Subcutaneous abdominal adipose tissue (tissue), 5 donors: Measurements from ENCODE around the gene SLC9A9.

Experiments
- H3K27ac ChIP-seq: one replicate; pipeline ENCODE4 v1.7.0; 2013; ENCODE audit warnings: low read depth, mild to moderate bottlenecking, inconsistent platforms, low read length, moderate library complexity
- H3K27me3 ChIP-seq, 5 donors: one replicate each; pipeline ENCODE4 v1.7.0; 2013; ENCODE audit warnings: low read length in 5 of 5, inconsistent platforms in 1 of 5; ENCODE audit not compliant: control insufficient read depth in 5 of 5, insufficient read depth in 4 of 5
- H3K36me3 ChIP-seq, 5 donors: one replicate each; pipeline ENCODE4 v1.7.0; 2013; ENCODE audit warnings: low read length in 5 of 5; ENCODE audit not compliant: control insufficient read depth in 5 of 5, insufficient read depth in 5 of 5
- H3K4me1 ChIP-seq, 5 donors: one replicate each; pipeline ENCODE4 v1.7.0; 2013; ENCODE audit warnings: low read length in 5 of 5, mild to moderate bottlenecking in 3 of 5, moderate library complexity in 1 of 5; ENCODE audit not compliant: control insufficient read depth in 5 of 5, insufficient read depth in 5 of 5
- H3K4me3 ChIP-seq, 5 donors: one replicate each; pipeline ENCODE4 v1.7.0; 2013; ENCODE audit warnings: low read length in 5 of 5, low read depth in 1 of 5
- H3K9ac ChIP-seq, 5 donors: one replicate each; pipeline ENCODE4 v1.7.0; 2013; ENCODE audit warnings: low read length in 5 of 5, mild to moderate bottlenecking in 4 of 5, moderate library complexity in 3 of 5
- H3K9me3 ChIP-seq, 5 donors: one replicate each; pipeline ENCODE4 v1.7.0; 2013; ENCODE audit warnings: low read length in 5 of 5; ENCODE audit not compliant: control insufficient read depth in 5 of 5
- donor health status: healthy.
- donor health status: healthy.
- donor health status: healthy.
- donor health status: healthy.
- donor health status: healthy.

SLC9A9 gene

GRCh38 chr3:143344516-143345165, 503.6 kb downstream of the SLC9A9 start:
- Histone ChIP-seq H3K9ac (no peak overlapping the region), H3K36me3 (peaks cover 0 to 5% (median 0%) of the 10 kb centered on the region in 5 donors), H3K27ac (no peak overlapping the region), H3K27me3 (no peaks in the 10 kb centered on the region), H3K9me3 (no peaks in the 10 kb centered on the region), H3K4me3 (no peak overlapping the region), H3K4me1 (peaks cover 0 to 4% (median 0%) of the 10 kb centered on the region in 5 donors)

DNA sequence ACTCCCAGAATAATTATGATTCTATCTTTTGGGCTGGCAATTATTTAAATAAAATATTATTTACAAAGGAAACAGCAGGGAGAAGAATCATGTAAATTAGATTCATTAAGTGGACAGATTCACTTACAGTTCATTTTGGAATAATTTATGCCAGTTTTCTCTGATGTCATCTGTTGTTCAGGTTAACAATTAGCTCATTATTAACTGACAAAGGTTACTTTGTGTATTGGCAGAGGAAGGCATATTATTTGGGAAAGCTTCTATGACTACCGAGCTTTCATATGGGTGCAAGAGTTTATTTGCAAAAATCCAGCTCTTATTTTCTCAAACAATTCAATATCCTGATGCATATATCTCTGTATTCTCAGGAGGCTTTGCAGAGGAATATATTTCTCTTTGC, 504.3 kb downstream of the SLC9A9 start:
- Histone ChIP-seq H3K27me3 (no peaks in the 10 kb centered on the region), H3K36me3 (peaks cover 0 to 5% (median 0%) of the 10 kb centered on the region in 5 donors), H3K27ac (no peak overlapping the region), H3K9ac (no peak overlapping the region), H3K4me3 (no peak overlapping the region), H3K9me3 (no peaks in the 10 kb centered on the region), H3K4me1 (peaks cover 0 to 4% (median 0%) of the 10 kb centered on the region in 5 donors)

- peaks cover 0 to 5% (median 0%) of the 10 kb centered on the region in 5 donors for H3K36me3 ChIP-seq
- H3K4me3 ChIP-seq: no peak overlapping the region
- H3K27ac ChIP-seq: no peak overlapping the region
- H3K27me3 ChIP-seq: no peaks in the 10 kb centered on the region
- peaks cover 0 to 4% (median 0%) of the 10 kb centered on the region in 5 donors for H3K4me1 ChIP-seq
- H3K9ac ChIP-seq: no peak overlapping the region
- no peaks in the 10 kb centered on the region for H3K9me3 ChIP-seq
Observed at GRCh38 chr3:143343031-143343430, 505.2 kb downstream of the SLC9A9 start.

- Histone ChIP-seq H3K9me3 (peaks cover 0 to 4% (median 0%) of the 10 kb centered on the region in 5 donors), H3K27ac (no peak overlapping the region), H3K4me3 (no peak overlapping the region)
Observed at GRCh38 chr3:143339451-143339850, 508.8 kb downstream of the SLC9A9 start.

DNA sequence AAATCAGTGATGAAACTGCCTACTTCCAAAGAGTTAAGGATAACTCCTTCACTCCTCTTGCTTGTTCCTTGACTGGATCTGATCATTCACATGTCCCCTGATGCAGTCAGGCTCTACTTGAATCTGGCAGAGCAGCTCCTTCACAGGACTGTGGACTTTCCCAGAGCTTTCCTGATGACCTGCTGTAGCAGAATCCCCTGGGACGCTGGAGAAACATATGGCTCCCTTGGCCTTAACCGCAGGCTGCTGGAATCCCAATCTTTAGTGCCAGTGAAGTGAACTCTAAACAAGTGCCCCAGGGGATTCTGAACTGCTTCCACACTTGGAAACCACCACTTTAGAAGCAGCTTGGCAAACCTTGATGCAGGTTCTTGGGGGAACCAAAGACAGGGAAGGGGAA, 510.9 kb downstream of the SLC9A9 start:
- no peak overlapping the region for H3K4me3 ChIP-seq
- no peak overlapping the region for H3K9ac ChIP-seq
- no peaks in the 10 kb centered on the region for H3K36me3 ChIP-seq
- H3K27me3 ChIP-seq: no peaks in the 10 kb centered on the region
- peaks cover 0 to 4% (median 0%) of the 10 kb centered on the region in 5 donors for H3K9me3 ChIP-seq
- peaks cover 0 to 10% (median 5%) of the 10 kb centered on the region in 5 donors for H3K4me1 ChIP-seq
- no peak overlapping the region for H3K27ac ChIP-seq

More at GRCh38 chr3:143339451-143339850, 508.8 kb downstream of the SLC9A9 start:
- H3K4me1 ChIP-seq: peaks cover 0 to 10% (median 6%) of the 10 kb centered on the region in 5 donors
- no peaks in the 10 kb centered on the region for H3K27me3 ChIP-seq
- H3K36me3 ChIP-seq: no peaks in the 10 kb centered on the region
- no peak overlapping the region for H3K9ac ChIP-seq

DNA sequence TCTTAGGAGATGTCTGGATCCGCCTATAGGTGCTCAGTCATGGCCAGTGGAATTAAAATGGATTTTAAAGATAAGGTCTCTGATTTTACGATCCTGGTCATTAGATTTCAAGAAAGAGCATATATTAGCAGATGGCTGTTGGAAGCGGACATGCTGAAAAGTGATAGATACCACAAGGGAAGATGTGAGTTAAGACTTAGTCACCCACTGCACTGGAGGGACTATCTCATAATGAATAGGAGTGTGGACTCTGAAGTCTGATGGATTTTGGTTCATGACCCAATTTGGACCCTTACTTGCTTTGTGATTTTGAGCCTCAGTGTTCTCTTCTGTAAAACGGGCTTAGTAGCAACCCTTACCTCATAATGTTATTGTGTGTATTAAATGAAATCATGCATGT, 514.0 kb downstream of the SLC9A9 start:
- Histone ChIP-seq H3K27ac (no peak overlapping the region), H3K9me3 (peaks cover 0 to 4% (median 0%) of the 10 kb centered on the region in 5 donors), H3K9ac (no peak overlapping the region), H3K4me1 (peaks cover 0 to 33% (median 29%) of the 10 kb centered on the region in 5 donors), H3K4me3 (no peak overlapping the region), H3K27me3 (no peaks in the 10 kb centered on the region), H3K36me3 (no peaks in the 10 kb centered on the region)

GRCh38 chr3:143333367-143333766, 514.9 kb downstream of the SLC9A9 start:
- Histone ChIP-seq H3K9ac (no peak overlapping the region), H3K27ac (no peak overlapping the region), H3K4me3 (no peak overlapping the region), H3K9me3 (peaks cover 0 to 4% (median 0%) of the 10 kb centered on the region in 5 donors), H3K36me3 (no peaks in the 10 kb centered on the region), H3K27me3 (no peaks in the 10 kb centered on the region), H3K4me1 (peaks cover 0 to 33% (median 29%) of the 10 kb centered on the region in 5 donors)

- Histone ChIP-seq H3K4me3 (no peak overlapping the region), H3K36me3 (no peaks in the 10 kb centered on the region), H3K9me3 (peaks cover 0 to 4% (median 0%) of the 10 kb centered on the region in 5 donors), H3K27me3 (no peaks in the 10 kb centered on the region), H3K9ac (no peak overlapping the region), H3K27ac (no peak overlapping the region), H3K4me1 (peaks cover 0 to 34% (median 23%) of the 10 kb centered on the region in 5 donors)
Observed at GRCh38 chr3:143332026-143332425, 516.2 kb downstream of the SLC9A9 start.

- peaks cover 0 to 4% (median 0%) of the 10 kb centered on the region in 5 donors for H3K9me3 ChIP-seq
- no peak overlapping the region for H3K4me3 ChIP-seq
- H3K27ac ChIP-seq: no peak overlapping the region
- H3K4me1 ChIP-seq: peaks cover 0 to 36% (median 26%) of the 10 kb centered on the region in 5 donors
- H3K36me3 ChIP-seq: no peaks in the 10 kb centered on the region
- H3K9ac ChIP-seq: no peak overlapping the region
- no peaks in the 10 kb centered on the region for H3K27me3 ChIP-seq
Observed at GRCh38 chr3:143331350-143331749, 516.9 kb downstream of the SLC9A9 start.

- H3K27me3 ChIP-seq: no peaks in the 10 kb centered on the region
- H3K27ac ChIP-seq: no peak overlapping the region
- no peak overlapping the region for H3K4me3 ChIP-seq
- peaks cover 0 to 2% (median 0%) of the 10 kb centered on the region in 5 donors for H3K9me3 ChIP-seq
- H3K9ac ChIP-seq: no peak overlapping the region
- H3K36me3 ChIP-seq: no peaks in the 10 kb centered on the region
- H3K4me1 ChIP-seq: peaks cover 0 to 36% (median 26%) of the 10 kb centered on the region in 5 donors
Observed at GRCh38 chr3:143330296-143330868, 517.9 kb downstream of the SLC9A9 start.
